Lung (tissue), 12 donors: ENCODE results near the gene PRF1. TPM values are rescaled to one million over a fixed set of nuclear protein-coding genes. Genes with fewer than 3 reads are reported as not detected.
"Not testable (repeated sequence)": the region's sequence is repeated elsewhere in the genome, so short reads cannot be mapped to it uniquely, and the experiment has no call there.

Experiments
- ATAC-seq: fragments of 200-7000 bp; cut with Tn5 transposase; one replicate; pipeline ENCODE4 v1.9.1; 2020; ENCODE audit warnings: moderate number of reproducible peaks; ENCODE audit not compliant: insufficient read depth, low FRiP score
- DNase-seq, 3 donors: peaks; one replicate each; pipeline ENCODE4 v3.0.0-alpha.2; 2013 to 2017
- H3K27ac ChIP-seq, 2 donors: one replicate each; pipeline ENCODE4 v1.5.1; 2013; ENCODE audit warnings: mild to moderate bottlenecking in 2 of 2, moderate library complexity in 2 of 2, control low read depth in 1 of 2, inconsistent platforms in 1 of 2, low read depth in 1 of 2, low read length in 1 of 2
- H3K27me3 ChIP-seq, 3 donors: one replicate each; pipeline ENCODE4 v1.5.1; 2013; ENCODE audit warnings: low read length in 2 of 3; ENCODE audit not compliant: control insufficient read depth in 3 of 3, insufficient read depth in 3 of 3
- H3K36me3 ChIP-seq, 4 donors: one replicate each; pipeline ENCODE4 v1.5.1; 2013; ENCODE audit warnings: low read length in 4 of 4, mild to moderate bottlenecking in 1 of 4, moderate library complexity in 1 of 4; ENCODE audit not compliant: control insufficient read depth in 4 of 4, insufficient read depth in 4 of 4
- H3K4me1 ChIP-seq, 5 donors: one replicate each; pipeline ENCODE4 v1.5.1; 2013; ENCODE audit warnings: low read length in 5 of 5, mild to moderate bottlenecking in 2 of 5, moderate library complexity in 1 of 5; ENCODE audit not compliant: control insufficient read depth in 5 of 5, insufficient read depth in 5 of 5
- H3K4me3 ChIP-seq: one replicate; pipeline ENCODE4 v1.5.1; 2013; ENCODE audit warnings: mild to moderate bottlenecking, control low read depth, moderate library complexity
- H3K9ac ChIP-seq, 2 donors: one replicate each; pipeline ENCODE4 v1.5.1; 2013; ENCODE audit warnings: low read length in 2 of 2, control low read depth in 1 of 2; ENCODE audit not compliant: insufficient read depth in 1 of 2
- H3K9me3 ChIP-seq, 4 donors: one replicate each; pipeline ENCODE4 v1.5.1; 2013; ENCODE audit warnings: low read length in 3 of 4, mild to moderate bottlenecking in 1 of 4, moderate library complexity in 1 of 4; ENCODE audit not compliant: control insufficient read depth in 4 of 4, insufficient read depth in 3 of 4
- WGBS, 2 donors: extraction: QIAGEN DNeasy Blood & Tissue Kit; methylation state at CpG; one replicate each; pipeline ENCODE4 v1.1.7; 2013; 5-methylcytosine and 5-hydroxymethylcytosine counted together
- polyA plus RNA-seq, 2 donors: library from polyadenylated mRNA; stranded (reverse); fragments of 200-250 nt; gene quantifications; one replicate each; pipeline ENCODE4 v1.2.1, GENCODE V29; 2013
- total RNA-seq, 2 donors: library from RNA; depleted of rRNA in 1 of 2; stranded (reverse); fragments of >200 nt in 1 of 2; gene quantifications; one replicate each; pipeline ENCODE4 v1.2.1, GENCODE V29; 2014 to 2021
- TF ChIP-seq, protein P1 (sequence below): IDR thresholded peaks from 2 replicates; pipeline ENCODE4 v1.5.1; 2012; ENCODE audit warnings: mild to moderate bottlenecking; ENCODE audit errors: control extremely low read depth, extremely low read depth
- donor health status: control.
- donor health status: control.
- donor health status: Bipolar disorder and iron deficiency.
- donor health status: healthy.
- donor health status: DM: yes; HTN: yes; CAD: no.

PRF1 gene
- total and polyA plus RNA-seq, 4 donors = 3.2 to 11.5 (median 7.3) TPM

DNA sequence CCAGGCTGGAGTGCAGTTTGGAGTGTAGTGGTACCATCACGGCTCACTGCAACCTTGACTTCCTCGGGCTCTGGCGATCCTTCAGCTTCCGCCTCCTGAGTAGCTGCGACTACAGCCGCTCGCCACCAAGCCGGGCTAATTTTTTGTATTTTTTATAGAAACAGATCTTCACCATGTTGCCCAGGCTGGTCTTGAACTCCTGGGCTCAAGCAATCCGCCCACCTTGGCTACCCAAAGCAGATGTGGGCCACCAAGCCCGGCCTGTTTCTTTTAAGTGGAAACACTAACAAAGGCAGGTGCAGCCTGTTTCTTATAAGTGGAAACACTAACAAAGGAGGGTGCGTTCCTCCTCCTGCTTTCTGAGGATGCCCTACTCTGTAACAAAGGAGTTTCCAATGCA, 18.2 kb downstream of the PRF1 start:
- Histone ChIP-seq H3K9ac (peak overlapping the region in 1 of 2 donors; percentile 17), H3K9me3 (no peaks in the 10 kb centered on the region), H3K27me3 (no peaks in the 10 kb centered on the region), H3K27ac (no peak overlapping the region), H3K36me3 (no peaks in the 10 kb centered on the region), H3K4me3 (no peak overlapping the region), H3K4me1 (peaks cover 0 to 59% (median 33%) of the 10 kb centered on the region in 5 donors)
- ATAC-seq (no peak), DNase-seq (no peak)
- 75 to 79% methylated on average over 11 of the region's 11 CpGs for WGBS, 2 donors
- TF ChIP-seq, protein P1, sequence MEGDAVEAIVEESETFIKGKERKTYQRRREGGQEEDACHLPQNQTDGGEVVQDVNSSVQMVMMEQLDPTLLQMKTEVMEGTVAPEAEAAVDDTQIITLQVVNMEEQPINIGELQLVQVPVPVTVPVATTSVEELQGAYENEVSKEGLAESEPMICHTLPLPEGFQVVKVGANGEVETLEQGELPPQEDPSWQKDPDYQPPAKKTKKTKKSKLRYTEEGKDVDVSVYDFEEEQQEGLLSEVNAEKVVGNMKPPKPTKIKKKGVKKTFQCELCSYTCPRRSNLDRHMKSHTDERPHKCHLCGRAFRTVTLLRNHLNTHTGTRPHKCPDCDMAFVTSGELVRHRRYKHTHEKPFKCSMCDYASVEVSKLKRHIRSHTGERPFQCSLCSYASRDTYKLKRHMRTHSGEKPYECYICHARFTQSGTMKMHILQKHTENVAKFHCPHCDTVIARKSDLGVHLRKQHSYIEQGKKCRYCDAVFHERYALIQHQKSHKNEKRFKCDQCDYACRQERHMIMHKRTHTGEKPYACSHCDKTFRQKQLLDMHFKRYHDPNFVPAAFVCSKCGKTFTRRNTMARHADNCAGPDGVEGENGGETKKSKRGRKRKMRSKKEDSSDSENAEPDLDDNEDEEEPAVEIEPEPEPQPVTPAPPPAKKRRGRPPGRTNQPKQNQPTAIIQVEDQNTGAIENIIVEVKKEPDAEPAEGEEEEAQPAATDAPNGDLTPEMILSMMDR = no peak

DNA sequence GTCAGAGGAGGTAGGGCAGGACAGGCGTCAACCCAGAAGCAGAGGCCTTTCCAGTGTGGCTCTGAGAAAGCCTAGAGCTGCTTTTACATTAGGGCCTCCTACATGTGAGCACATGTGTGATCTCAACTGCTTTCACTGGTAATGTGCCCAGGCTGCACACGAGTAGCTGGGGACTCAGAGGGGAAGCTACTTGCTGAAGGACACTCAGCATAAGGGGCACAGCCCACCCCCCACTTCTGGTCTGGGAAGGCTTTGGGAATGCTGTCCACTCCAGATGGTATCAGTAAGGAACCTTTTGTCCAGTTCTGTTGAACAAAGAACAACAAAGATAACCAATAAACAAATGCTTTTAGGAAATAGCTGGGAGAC, 18.9 kb downstream of the PRF1 start:
- Histone ChIP-seq H3K36me3 (no peaks in the 10 kb centered on the region), H3K9me3 (no peaks in the 10 kb centered on the region), H3K4me1 (peaks cover 0 to 52% (median 25%) of the 10 kb centered on the region in 5 donors), H3K4me3 (no peak overlapping the region), H3K27me3 (no peaks in the 10 kb centered on the region), H3K9ac (no peak overlapping the region), H3K27ac (no peak overlapping the region)
- no peak for ATAC-seq
- DNase-seq = peak; percentile 40 to 73 (median 61)
- TF ChIP-seq, protein P1 = no peak
- WGBS, 2 donors = 55 to 66% methylated on average over 2 of the region's 2 CpGs

DNA sequence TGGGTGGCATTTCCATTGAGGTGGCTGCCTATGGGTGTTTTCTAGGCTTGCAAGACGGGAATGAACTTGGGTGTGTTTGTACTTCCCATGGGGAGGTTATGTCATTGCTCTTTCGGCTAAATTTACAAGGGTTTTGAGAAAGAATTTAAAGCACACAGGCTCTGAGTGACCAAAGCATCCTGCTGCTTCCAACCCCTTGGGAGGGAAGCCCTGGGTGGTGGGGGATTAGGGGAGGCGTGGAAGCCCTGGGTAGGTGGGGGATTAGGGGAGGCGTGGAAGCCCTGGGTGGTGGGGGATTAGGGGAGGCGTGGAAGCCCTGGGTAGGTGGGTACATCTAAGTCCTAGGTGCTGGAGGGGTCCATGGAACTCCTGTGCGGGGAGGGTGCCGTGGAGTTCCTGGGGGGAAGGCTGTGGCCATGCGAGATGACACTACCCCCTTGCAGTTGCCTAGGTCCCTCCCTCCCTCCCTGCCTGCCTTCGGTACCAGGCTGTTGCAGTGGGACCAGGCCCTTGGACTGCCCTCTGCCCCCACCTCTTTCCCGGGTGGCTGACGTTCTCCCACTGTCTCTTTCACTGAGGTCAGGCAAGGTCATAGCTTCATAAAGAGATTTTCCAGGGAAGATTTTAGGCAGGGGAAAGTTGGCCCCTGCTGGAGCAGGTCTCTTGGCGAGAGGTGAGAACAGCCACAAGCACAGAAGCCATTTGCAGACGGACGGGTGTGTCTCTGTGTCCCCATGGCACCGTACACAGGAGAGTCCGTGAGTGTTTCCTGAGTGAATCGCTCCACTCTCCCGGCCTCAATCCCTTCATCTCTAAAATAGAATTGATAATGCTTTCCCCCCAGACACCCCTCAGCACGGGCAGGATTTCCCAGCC, 19.5 kb downstream of the PRF1 start:
- no peak overlapping the region for H3K4me3 ChIP-seq
- TF ChIP-seq, protein P1 = no peak

DNA sequence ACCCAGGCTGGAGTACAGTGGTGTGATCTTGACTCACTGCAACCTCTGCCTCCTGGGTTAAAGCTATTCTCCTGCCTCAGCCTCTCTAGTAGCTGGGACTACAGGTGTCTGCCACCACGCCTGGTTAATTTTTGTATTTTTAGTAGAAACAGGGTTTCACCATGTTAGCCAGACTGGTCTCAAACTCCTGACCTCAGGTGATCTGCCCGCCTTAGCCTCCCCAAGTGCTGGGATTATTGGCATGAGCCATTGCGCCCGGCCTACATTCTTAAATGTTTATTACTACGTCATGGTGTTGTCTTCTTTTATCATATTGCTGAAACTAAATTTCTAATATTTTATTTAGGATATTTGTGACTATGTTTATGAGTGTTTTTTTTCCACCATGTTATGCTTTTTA, 21.4 kb downstream of the PRF1 start:
- H3K9me3 ChIP-seq, H3K4me3 ChIP-seq, H3K9ac ChIP-seq, H3K27me3 ChIP-seq, DNase-seq, H3K27ac ChIP-seq, ATAC-seq, H3K36me3 ChIP-seq: not testable (repeated sequence)
- WGBS, 2 donors = 98 to 99% methylated on average over 5 of the region's 5 CpGs
- peaks cover 5 to 35% (median 32%) of the 10 kb centered on the region in 5 donors for H3K4me1 ChIP-seq

More for the DNA sequence above, 19.5 kb downstream of the PRF1 start:
- ATAC-seq = no peak
- no peaks in the 10 kb centered on the region for H3K9me3 ChIP-seq
- WGBS, 2 donors = 75 to 88% methylated on average over 16 to 19 of the region's 19 CpGs
- H3K36me3 ChIP-seq = no peaks in the 10 kb centered on the region
- H3K27ac ChIP-seq = no peak overlapping the region
- H3K27me3 ChIP-seq = no peaks in the 10 kb centered on the region
- no peak overlapping the region for H3K9ac ChIP-seq
- H3K4me1 ChIP-seq = peaks cover 5 to 46% (median 25%) of the 10 kb centered on the region in 5 donors
- no peak for DNase-seq
